Activated CD4-positive, alpha-beta T cell treated with anti-CD3 and anti-CD28 coated beads, Interleukin-2, Interleukin-6, amounts not matched to agents 100 ng/mL and 50 ng/mL, durations not matched to agents 16 hours and 8 hours (primary cell): ENCODE results near the gene LTC4S.
A peak's percentile ranks its signal among the peaks of the same experiment; 100 is the strongest.

Experiments
- DNase-seq: peaks from one replicate; pipeline ENCODE4 v3.0.0-alpha.2; 2020

The LTC4S gene

GRCh38 chr5:179812135-179812825, 18.5 kb downstream of the LTC4S start:
- no peak for DNase-seq

- no peak for DNase-seq
Measured at GRCh38 chr5:179812997-179813607, 19.3 kb downstream of the LTC4S start.

GRCh38 chr5:179814090-179814489, 20.3 kb downstream of the LTC4S start:
- DNase-seq = no peak

- DNase-seq = no peak
Measured at GRCh38 chr5:179815491-179816249, 21.9 kb downstream of the LTC4S start.

- DNase-seq = no peak
Measured at GRCh38 chr5:179816401-179816795, 22.6 kb downstream of the LTC4S start.

- no peak for DNase-seq
Measured at GRCh38 chr5:179816796-179817469, 23.1 kb downstream of the LTC4S start.

- DNase-seq = no peak
Measured at GRCh38 chr5:179817470-179817840, 23.7 kb downstream of the LTC4S start.

GRCh38 chr5:179817890-179818745, 24.3 kb downstream of the LTC4S start:
- DNase-seq = no peak

GRCh38 chr5:179818746-179819295, 25.0 kb downstream of the LTC4S start:
- peak; percentile 93 for DNase-seq

GRCh38 chr5:179819296-179820126, 25.7 kb downstream of the LTC4S start:
- peak; percentile 61 for DNase-seq

GRCh38 chr5:179820127-179820482, 26.3 kb downstream of the LTC4S start:
- no peak for DNase-seq

GRCh38 chr5:179820483-179821297, 26.9 kb downstream of the LTC4S start, which contains the start of gene SQSTM1:
Gene SQSTM1 (plus strand): TSS chr5:179820905. CDS start chr5:179820937, 32 bp downstream.
- peak; percentile 89 for DNase-seq

GRCh38 chr5:179821298-179822058, 27.7 kb downstream of the LTC4S start:
- DNase-seq = peak; percentile 91

GRCh38 chr5:179822059-179822432, 28.3 kb downstream of the LTC4S start:
- no peak for DNase-seq

GRCh38 chr5:179822444-179822990, 28.7 kb downstream of the LTC4S start:
- no peak for DNase-seq

- no peak for DNase-seq
Measured at GRCh38 chr5:179823937-179824744, 30.4 kb downstream of the LTC4S start.

GRCh38 chr5:179824745-179825112, 30.9 kb downstream of the LTC4S start:
- DNase-seq = no peak

- DNase-seq = no peak
Measured at GRCh38 chr5:179825655-179826182, 31.9 kb downstream of the LTC4S start.
